Spinal cord (tissue), 10 donors: ENCODE measurements around the gene C19orf33. TPM values are rescaled to one million over a fixed set of nuclear protein-coding genes. Genes with fewer than 3 reads are reported as not detected.

Experiments
- DNase-seq, 6 donors: peaks; one replicate each; pipeline versions ENCODE4 v3.0.0 to v3.0.0-alpha.2; 2013 to 2015; ENCODE audit warnings: low spot score in 6 of 6, low read depth in 4 of 6
- H3K27ac ChIP-seq: one replicate; pipeline ENCODE4 v1.5.1; 2013; ENCODE audit warnings: low read depth, low read length, control low read depth
- H3K27me3 ChIP-seq: one replicate; pipeline ENCODE4 v1.6.1; 2013; ENCODE audit warnings: low read length; ENCODE audit not compliant: control insufficient read depth, insufficient read depth
- H3K36me3 ChIP-seq: one replicate; pipeline ENCODE4 v1.6.1; 2013; ENCODE audit warnings: low read length; ENCODE audit not compliant: control insufficient read depth, insufficient read depth
- H3K4me1 ChIP-seq: one replicate; pipeline ENCODE4 v1.6.1; 2013; ENCODE audit warnings: low read length; ENCODE audit not compliant: control insufficient read depth, insufficient read depth
- H3K4me3 ChIP-seq: one replicate; pipeline ENCODE4 v1.5.1; 2013; ENCODE audit warnings: low read depth, low read length, control low read depth
- H3K9me3 ChIP-seq: one replicate; pipeline ENCODE4 v1.6.1; 2013; ENCODE audit warnings: low read length; ENCODE audit not compliant: control insufficient read depth, insufficient read depth
- WGBS: methylation state at CpG from one replicate; pipeline ENCODE4 v1.1.5; 2013; ENCODE audit warnings: missing lambda C conversion rate; ENCODE audit not compliant: insufficient coverage; 5-methylcytosine and 5-hydroxymethylcytosine counted together
- polyA plus RNA-seq, 2 donors: library from polyadenylated mRNA; unstranded; fragments of 120-200 nt; gene quantifications; one replicate each; pipeline ENCODE4 v1.2.1, GENCODE V29; 2013; ENCODE audit not compliant: insufficient read length in 2 of 2
- total RNA-seq, 2 donors: library from RNA; depleted of rRNA in 1 of 2; stranded (reverse); fragments of 120-200 nt in 1 of 2; fragments of >200 nt in 1 of 2; gene quantifications; one replicate each; pipeline versions ENCODE4 v1.2.3 to v1.2.4, GENCODE V29; 2013 to 2014
- donor health status: healthy.

C19orf33 gene
- total and polyA plus RNA-seq, 4 donors, result 0.97 to 134 (median 12.9) TPM

GRCh38 chr19:38277969-38278680 is 25.9 kb upstream of the C19orf33 start:
- Histone ChIP-seq H3K9me3 (no peaks in the 10 kb centered on the region), H3K4me1 (peaks cover 11% of the 10 kb centered on the region), H3K27me3 (no peaks in the 10 kb centered on the region), H3K4me3 (no peak overlapping the region), H3K36me3 (peaks cover 3% of the 10 kb centered on the region), H3K27ac (peak overlapping the region; percentile 16)
- no peak for DNase-seq
- 64% methylated on average over 8 of the region's 9 CpGs for WGBS

- WGBS, result no CpG with 5 or more reads among the region's 2 CpGs
- H3K27ac ChIP-seq, result peak overlapping the region; percentile 16
- peaks cover 11% of the 10 kb centered on the region for H3K4me1 ChIP-seq
- no peak overlapping the region for H3K4me3 ChIP-seq
- DNase-seq, result no peak
- no peaks in the 10 kb centered on the region for H3K27me3 ChIP-seq
- H3K9me3 ChIP-seq, result no peaks in the 10 kb centered on the region
- peaks cover 3% of the 10 kb centered on the region for H3K36me3 ChIP-seq
These were observed 25.3 kb upstream of the C19orf33 start for GRCh38 chr19:38278751-38279150.

GRCh38 chr19:38280030-38280921 is 23.8 kb upstream of the C19orf33 start:
- peaks cover 7% of the 10 kb centered on the region for H3K36me3 ChIP-seq
- DNase-seq, result no peak
- H3K4me1 ChIP-seq, result peaks cover 6% of the 10 kb centered on the region
- no peaks in the 10 kb centered on the region for H3K9me3 ChIP-seq
- H3K27ac ChIP-seq, result no peak overlapping the region
- WGBS, result 85% methylated on average over 14 of the region's 17 CpGs
- no peak overlapping the region for H3K4me3 ChIP-seq
- no peaks in the 10 kb centered on the region for H3K27me3 ChIP-seq

GRCh38 chr19:38281811-38282566 is 22.1 kb upstream of the C19orf33 start:
- no peak overlapping the region for H3K27ac ChIP-seq
- 100% methylated on average over 1 of the region's 7 CpGs for WGBS

GRCh38 chr19:38283271-38283670 is 20.8 kb upstream of the C19orf33 start:
- Histone ChIP-seq H3K27ac (no peak overlapping the region), H3K27me3 (no peaks in the 10 kb centered on the region), H3K36me3 (peaks cover 20% of the 10 kb centered on the region), H3K4me1 (peaks cover 10% of the 10 kb centered on the region), H3K9me3 (no peaks in the 10 kb centered on the region), H3K4me3 (no peak overlapping the region)
- no peak for DNase-seq
- WGBS, result 91% methylated on average over 7 of the region's 8 CpGs

More at GRCh38 chr19:38281811-38282566, 22.1 kb upstream of the C19orf33 start:
- H3K27me3 ChIP-seq, result no peaks in the 10 kb centered on the region
- H3K4me3 ChIP-seq, result no peak overlapping the region
- no peaks in the 10 kb centered on the region for H3K9me3 ChIP-seq
- peaks cover 6% of the 10 kb centered on the region for H3K4me1 ChIP-seq
- H3K36me3 ChIP-seq, result peaks cover 13% of the 10 kb centered on the region
- DNase-seq, result no peak

- Histone ChIP-seq H3K9me3 (no peaks in the 10 kb centered on the region), H3K27ac (no peak overlapping the region), H3K4me3 (no peak overlapping the region), H3K4me1 (peaks cover 16% of the 10 kb centered on the region), H3K27me3 (no peaks in the 10 kb centered on the region), H3K36me3 (peaks cover 31% of the 10 kb centered on the region)
- no peak for DNase-seq
- WGBS, result 86% methylated on average over 5 of the region's 7 CpGs
These were observed 19.6 kb upstream of the C19orf33 start for GRCh38 chr19:38284422-38284821.

- Histone ChIP-seq H3K27me3 (no peaks in the 10 kb centered on the region), H3K27ac (no peak overlapping the region), H3K4me3 (no peak overlapping the region), H3K4me1 (peaks cover 23% of the 10 kb centered on the region), H3K9me3 (no peaks in the 10 kb centered on the region), H3K36me3 (peaks cover 43% of the 10 kb centered on the region)
- 86% methylated on average over 2 of the region's 5 CpGs for WGBS
- DNase-seq, result no peak
These were observed 18.5 kb upstream of the C19orf33 start for GRCh38 chr19:38285567-38285966.

GRCh38 chr19:38287604-38288003 is 16.4 kb upstream of the C19orf33 start:
- Histone ChIP-seq H3K27ac (no peak overlapping the region), H3K27me3 (no peaks in the 10 kb centered on the region), H3K4me1 (peaks cover 23% of the 10 kb centered on the region), H3K9me3 (no peaks in the 10 kb centered on the region), H3K36me3 (peaks cover 55% of the 10 kb centered on the region), H3K4me3 (no peak overlapping the region)
- DNase-seq, result no peak
- 27% methylated on average over 9 of the region's 9 CpGs for WGBS

- Histone ChIP-seq H3K9me3 (no peaks in the 10 kb centered on the region), H3K27me3 (no peaks in the 10 kb centered on the region), H3K36me3 (peaks cover 62% of the 10 kb centered on the region), H3K4me1 (peaks cover 23% of the 10 kb centered on the region), H3K4me3 (no peak overlapping the region), H3K27ac (no peak overlapping the region)
- DNase-seq, result no peak
- 52% methylated on average over 12 of the region's 16 CpGs for WGBS
These were observed 15.8 kb upstream of the C19orf33 start for GRCh38 chr19:38288123-38288855.
